LNCaP clone FGC (cell line): ENCODE data around the gene BMPER.

Experiments
- DNase-seq: peaks from one replicate; pipeline ENCODE4 v3.0.0-alpha.2; 2011; ENCODE audit warnings: low read depth
- H3K4me3 ChIP-seq: 2 replicates; pipeline ENCODE4 v1.5.1; 2011; ENCODE audit warnings: mild to moderate bottlenecking, low read depth, low read length, control low read depth
- CTCF ChIP-seq: IDR thresholded peaks from 2 replicates; pipeline ENCODE4 v1.5.1; 2012; ENCODE audit warnings: mild to moderate bottlenecking; ENCODE audit not compliant: control insufficient read depth, insufficient read depth; ENCODE audit errors: extremely low read depth

BMPER gene

GRCh38 chr7:33959676-33960075 is 54.3 kb downstream of the BMPER start:
- no peak for DNase-seq
- no peak overlapping the region for H3K4me3 ChIP-seq
- no peak for TF ChIP-seq CTCF

GRCh38 chr7:33961948-33962347 is 56.6 kb downstream of the BMPER start:
- DNase-seq, result no peak
- H3K4me3 ChIP-seq, result no peak overlapping the region
- no peak for TF ChIP-seq CTCF

GRCh38 chr7:33964417-33965182 is 59.3 kb downstream of the BMPER start:
- H3K4me3 ChIP-seq, result no peak overlapping the region
- TF ChIP-seq CTCF, result no peak
- no peak for DNase-seq

- TF ChIP-seq CTCF, result no peak
- no peak for DNase-seq
- no peak overlapping the region for H3K4me3 ChIP-seq
These were observed 59.9 kb downstream of the BMPER start for GRCh38 chr7:33965183-33965744.

GRCh38 chr7:33968591-33968990 is 63.3 kb downstream of the BMPER start:
- DNase-seq, result no peak
- H3K4me3 ChIP-seq, result no peak overlapping the region
- no peak for TF ChIP-seq CTCF

- H3K4me3 ChIP-seq, result no peak overlapping the region
- TF ChIP-seq CTCF, result no peak
- no peak for DNase-seq
These were observed 65.2 kb downstream of the BMPER start for GRCh38 chr7:33970536-33970935.

GRCh38 chr7:33971106-33971505 is 65.8 kb downstream of the BMPER start:
- no peak overlapping the region for H3K4me3 ChIP-seq
- no peak for TF ChIP-seq CTCF
- DNase-seq, result no peak
